Measurements from ENCODE around the gene DSE.

The DSE gene

GRCh38 chr6:116402108-116402937 is 31.6 kb downstream of the DSE start:
- DNase-seq (ENCODE audit: insufficient read length, low spot score) (no peak), FAIRE-seq (no peak)
- TF ChIP-seq POLR2A (IDR thresholded peaks at IDR 0.05; ENCODE audit: low read depth, low read length) = no peak

- FAIRE-seq (no peak), DNase-seq (ENCODE audit: insufficient read length, low spot score) (no peak)
- TF ChIP-seq POLR2A (IDR thresholded peaks at IDR 0.05; ENCODE audit: low read depth, low read length) = no peak
These were observed 32.5 kb downstream of the DSE start for GRCh38 chr6:116403205-116403604.

- FAIRE-seq (no peak), DNase-seq (ENCODE audit: insufficient read length, low spot score) (no peak)
- TF ChIP-seq POLR2A (IDR thresholded peaks at IDR 0.05; ENCODE audit: low read depth, low read length) = no peak
These were observed 33.9 kb downstream of the DSE start for GRCh38 chr6:116404696-116405095.

GRCh38 chr6:116405138-116405537 is 34.4 kb downstream of the DSE start:
- DNase-seq (ENCODE audit: insufficient read length, low spot score) = no peak
- FAIRE-seq = no peak

GRCh38 chr6:116405652-116406356 is 35.1 kb downstream of the DSE start:
- TF ChIP-seq POLR2A (IDR thresholded peaks at IDR 0.05; ENCODE audit: low read depth, low read length) = no peak
- no peak for DNase-seq (ENCODE audit: insufficient read length, low spot score)
- peak; percentile 38 for FAIRE-seq

More at GRCh38 chr6:116405138-116405537, 34.4 kb downstream of the DSE start:
- no peak for TF ChIP-seq POLR2A (IDR thresholded peaks at IDR 0.05; ENCODE audit: low read depth, low read length)

- no peak for DNase-seq (ENCODE audit: insufficient read length, low spot score)
- no peak for TF ChIP-seq POLR2A (IDR thresholded peaks at IDR 0.05; ENCODE audit: low read depth, low read length)
- no peak for FAIRE-seq
These were observed 36.1 kb downstream of the DSE start for GRCh38 chr6:116406678-116407345.

- DNase-seq (ENCODE audit: insufficient read length, low spot score) = no peak
- no peak for FAIRE-seq
- TF ChIP-seq POLR2A (IDR thresholded peaks at IDR 0.05; ENCODE audit: low read depth, low read length) = no peak
These were observed 37.7 kb downstream of the DSE start for GRCh38 chr6:116408491-116408890.

- FAIRE-seq (no peak), DNase-seq (ENCODE audit: insufficient read length, low spot score) (no peak)
- no peak for TF ChIP-seq POLR2A (IDR thresholded peaks at IDR 0.05; ENCODE audit: low read depth, low read length)
These were observed 39.0 kb downstream of the DSE start for GRCh38 chr6:116409756-116410155.

- no peak for FAIRE-seq
- DNase-seq (ENCODE audit: insufficient read length, low spot score) = no peak
- TF ChIP-seq POLR2A (IDR thresholded peaks at IDR 0.05; ENCODE audit: low read depth, low read length) = no peak
These were observed 40.5 kb downstream of the DSE start for GRCh38 chr6:116411284-116411623.

- TF ChIP-seq POLR2A (IDR thresholded peaks at IDR 0.05; ENCODE audit: low read depth, low read length) = no peak
- FAIRE-seq = no peak
These were observed 41.5 kb downstream of the DSE start for GRCh38 chr6:116412270-116412669.

GRCh38 chr6:116413357-116413756 is 42.6 kb downstream of the DSE start:
- DNase-seq (ENCODE audit: insufficient read length, low spot score) = no peak
- no peak for TF ChIP-seq POLR2A (IDR thresholded peaks at IDR 0.05; ENCODE audit: low read depth, low read length)
- FAIRE-seq = no peak

More at GRCh38 chr6:116412270-116412669, 41.5 kb downstream of the DSE start:
- DNase-seq (ENCODE audit: insufficient read length, low spot score) = no peak

GRCh38 chr6:116417661-116418060 is 46.9 kb downstream of the DSE start:
- FAIRE-seq = no peak

GRCh38 chr6:116419069-116419786 is 48.5 kb downstream of the DSE start:
- DNase-seq (ENCODE audit: insufficient read length, low spot score) (no peak), FAIRE-seq (no peak)
- no peak for TF ChIP-seq POLR2A (IDR thresholded peaks at IDR 0.05; ENCODE audit: low read depth, low read length)

More at GRCh38 chr6:116417661-116418060, 46.9 kb downstream of the DSE start:
- TF ChIP-seq POLR2A (IDR thresholded peaks at IDR 0.05; ENCODE audit: low read depth, low read length) = no peak
- no peak for DNase-seq (ENCODE audit: insufficient read length, low spot score)

- no peak for TF ChIP-seq POLR2A (IDR thresholded peaks at IDR 0.05; ENCODE audit: low read depth, low read length)
- FAIRE-seq = no peak
- no peak for DNase-seq (ENCODE audit: insufficient read length, low spot score)
These were observed 49.6 kb downstream of the DSE start for GRCh38 chr6:116420341-116420740.
